CD4-positive, alpha-beta T cell (primary cell): ENCODE data around the gene TMEM42. TPM values are rescaled to one million over a fixed set of nuclear protein-coding genes. Genes with fewer than 3 reads are reported as not detected.

Experiments
- ATAC-seq: fragments of 200-7000 bp; cut with Tn5 transposase; one replicate; pipeline ENCODE4 v1.10.0; 2022; ENCODE audit warnings: mild to moderate bottlenecking; ENCODE audit not compliant: poor library complexity
- CTCF ChIA-PET: fragments of 350-600 bp; sonication (Branson Sonifier 250); formaldehyde crosslinking; loops from one replicate; lab custom pipeline; 2021; ENCODE audit warnings: antibody characterized with exemption, inconsistent platforms; lab: Charles Lee
- POLR2A ChIA-PET: fragments of 350-600 bp; sonication (Branson Sonifier 250); formaldehyde crosslinking; loops from one replicate; lab custom pipeline; 2021; ENCODE audit warnings: antibody characterized with exemption, inconsistent platforms; lab: Charles Lee
- DNase-seq, 14 experiments: peaks; one replicate each; pipeline ENCODE4 v3.0.0-alpha.2; 2013 to 2020; ENCODE audit warnings: mixed read lengths in 2 of 14
- H3K27ac ChIP-seq, 2 donors: one replicate each; pipeline versions ENCODE4 v1.5.1 to v1.7.0; 2013; ENCODE audit warnings: low read length in 2 of 2, low read depth in 1 of 2, mild to moderate bottlenecking in 1 of 2
- H3K27me3 ChIP-seq, 2 experiments: 1 replicate in 1 of 2; 2 replicates in 1 of 2; pipeline versions ENCODE4 v1.6.1 to v1.7.0; 2013; ENCODE audit warnings: low read length in 2 of 2, control low read depth in 1 of 2, mild to moderate bottlenecking in 1 of 2, moderate library complexity in 1 of 2; ENCODE audit not compliant: insufficient read depth in 2 of 2, control insufficient read depth in 1 of 2
- H3K36me3 ChIP-seq: one replicate; pipeline ENCODE4 v1.6.1; 2013; ENCODE audit warnings: low read length, control low read depth; ENCODE audit not compliant: insufficient read depth
- H3K4me1 ChIP-seq: one replicate; pipeline ENCODE4 v1.6.1; 2013; ENCODE audit warnings: low read length, control low read depth; ENCODE audit not compliant: insufficient read depth
- H3K4me3 ChIP-seq: one replicate; pipeline ENCODE4 v1.5.1; 2013; ENCODE audit warnings: mild to moderate bottlenecking, low read length, moderate library complexity
- H3K9me3 ChIP-seq, 2 experiments: 1 replicate in 1 of 2; 2 replicates in 1 of 2; pipeline versions ENCODE4 v1.6.1 to v1.7.0; 2013; ENCODE audit warnings: low read length in 2 of 2, mild to moderate bottlenecking in 2 of 2, control low read depth in 1 of 2, moderate library complexity in 1 of 2; ENCODE audit not compliant: control insufficient read depth in 1 of 2, insufficient read depth in 1 of 2
- H3K27ac Mint-ChIP-seq: one replicate; pipeline ENCODE4 v1.8.0; 2020; ENCODE audit warnings: mixed read lengths
- H3K27me3 Mint-ChIP-seq: one replicate; pipeline ENCODE4 v1.8.0; 2021; ENCODE audit warnings: mixed read lengths
- H3K36me3 Mint-ChIP-seq: one replicate; pipeline ENCODE4 v1.8.0; 2021; ENCODE audit warnings: low read depth, mixed read lengths
- H3K4me1 Mint-ChIP-seq: one replicate; pipeline ENCODE4 v1.8.0; 2021; ENCODE audit warnings: low read depth, mixed read lengths
- H3K4me3 Mint-ChIP-seq: one replicate; pipeline ENCODE4 v1.8.0; 2020; ENCODE audit warnings: mild to moderate bottlenecking, mixed read lengths
- H3K9me3 Mint-ChIP-seq: one replicate; pipeline ENCODE4 v1.8.0; 2020; ENCODE audit warnings: mixed read lengths
- CTCF ChIP-seq: fragments of 200-600 bp; IDR thresholded peaks from one replicate; pipeline ENCODE4 v1.8.0; 2022; ENCODE audit warnings: antibody characterized with exemption, mild to moderate bottlenecking
- intact Hi-C, 2 experiments: fragments of 100-400 bp; cut with DNase I in 1 of 2; cut with micrococcal nuclease in 1 of 2; formaldehyde crosslinking; loops; one replicate each; pipeline versions ENCODE4 v1.15.1 to v1.9.0; 2023 to 2025; cut with DNase I, micrococcal nuclease
- total RNA-seq, 174 experiments: library from RNA in 2 of 174; stranded (reverse) in 2 of 174; gene quantifications; one replicate each; pipeline ENCODE4 v1.2.3 and lab custom pipeline; 2021 to 2026

The TMEM42 gene
- total RNA-seq, 2 experiments from 2014 or later, result 6.8 to 8.0 TPM

GRCh38 chr3:44907612-44908011 lies 45.9 kb downstream of the TMEM42 start:
- peaks cover 2% of the 10 kb centered on the region for H3K9me3 Mint-ChIP-seq
- intact Hi-C loops, result no loop called here
- TF ChIP-seq CTCF, result no peak
- Histone ChIP-seq H3K27me3 (peaks cover 8 to 11% of the 10 kb centered on the region in 2 experiments), H3K27ac (no peak overlapping the region), H3K9me3 (peaks cover 0 to 12% of the 10 kb centered on the region in 2 experiments), H3K4me1 (no peaks in the 10 kb centered on the region), H3K4me3 (no peak overlapping the region), H3K36me3 (no peaks in the 10 kb centered on the region)
- H3K4me3 Mint-ChIP-seq, result no peak overlapping the region
- peaks cover 37% of the 10 kb centered on the region for H3K27me3 Mint-ChIP-seq
- H3K27ac Mint-ChIP-seq, result no peak overlapping the region
- DNase-seq (no peak), ATAC-seq (no peak)
- H3K36me3 Mint-ChIP-seq, result no peaks in the 10 kb centered on the region
- ChIA-PET POLR2A (no interaction called here), CTCF (no interaction called here)
- H3K4me1 Mint-ChIP-seq, result no peaks in the 10 kb centered on the region

- Histone ChIP-seq H3K4me3 (no peak overlapping the region), H3K9me3 (peaks cover 0 to 12% of the 10 kb centered on the region in 2 experiments), H3K27me3 (peaks cover 8 to 11% of the 10 kb centered on the region in 2 experiments), H3K36me3 (no peaks in the 10 kb centered on the region), H3K4me1 (no peaks in the 10 kb centered on the region), H3K27ac (no peak overlapping the region)
- ChIA-PET CTCF (no interaction called here), POLR2A (no interaction called here)
- DNase-seq (no peak), ATAC-seq (no peak)
- intact Hi-C loops, result no loop called here
- Mint-ChIP-seq H3K4me1 (no peaks in the 10 kb centered on the region), H3K36me3 (no peaks in the 10 kb centered on the region), H3K27me3 (peaks cover 37% of the 10 kb centered on the region), H3K27ac (no peak overlapping the region), H3K4me3 (no peak overlapping the region), H3K9me3 (peaks cover 2% of the 10 kb centered on the region)
- TF ChIP-seq CTCF, result no peak
Measured at GRCh38 chr3:44909063-44909462, 47.4 kb downstream of the TMEM42 start.

- Histone ChIP-seq H3K27me3 (peaks cover 8 to 11% of the 10 kb centered on the region in 2 experiments), H3K9me3 (peaks cover 0 to 12% of the 10 kb centered on the region in 2 experiments), H3K36me3 (no peaks in the 10 kb centered on the region), H3K4me3 (no peak overlapping the region), H3K4me1 (no peaks in the 10 kb centered on the region), H3K27ac (no peak overlapping the region)
- no peak for DNase-seq
- peaks cover 2% of the 10 kb centered on the region for H3K9me3 Mint-ChIP-seq
- H3K27ac Mint-ChIP-seq, result no peak overlapping the region
- peaks cover 37% of the 10 kb centered on the region for H3K27me3 Mint-ChIP-seq
- H3K4me1 Mint-ChIP-seq, result no peaks in the 10 kb centered on the region
- ChIA-PET POLR2A (no interaction called here), CTCF (no interaction called here)
- intact Hi-C loops, result no loop called here
- H3K4me3 Mint-ChIP-seq, result no peak overlapping the region
- TF ChIP-seq CTCF, result no peak
- H3K36me3 Mint-ChIP-seq, result no peaks in the 10 kb centered on the region
- ATAC-seq, result no peak
Measured at GRCh38 chr3:44910693-44911092, 49.0 kb downstream of the TMEM42 start.
